PFSK-1 (cell line): ENCODE data around the gene VAV2.

Experiments
- FOXP2 ChIP-seq: optimal IDR thresholded peaks from 2 replicates; pipeline ENCODE3; 2011; ENCODE audit warnings: borderline replicate concordance, control low read depth, inconsistent platforms; ENCODE audit not compliant: insufficient read depth; ENCODE audit errors: extremely low read length, extremely low read depth
- POLR2AphosphoS5 ChIP-seq: IDR thresholded peaks from 2 replicates; pipeline ENCODE4 v1.6.1; 2012; ENCODE audit warnings: low read depth, mild to moderate bottlenecking, control low read depth, low read length, moderate library complexity
- SIN3A ChIP-seq: IDR thresholded peaks from 2 replicates; pipeline ENCODE4 v1.6.1; 2012; ENCODE audit warnings: mild to moderate bottlenecking, low read length, moderate library complexity, borderline replicate concordance; ENCODE audit not compliant: insufficient read depth
- TAF1 ChIP-seq: IDR thresholded peaks from 2 replicates; pipeline ENCODE4 v1.6.1; 2012; ENCODE audit warnings: low read length, control low read depth, borderline replicate concordance; ENCODE audit not compliant: insufficient read depth

DNA sequence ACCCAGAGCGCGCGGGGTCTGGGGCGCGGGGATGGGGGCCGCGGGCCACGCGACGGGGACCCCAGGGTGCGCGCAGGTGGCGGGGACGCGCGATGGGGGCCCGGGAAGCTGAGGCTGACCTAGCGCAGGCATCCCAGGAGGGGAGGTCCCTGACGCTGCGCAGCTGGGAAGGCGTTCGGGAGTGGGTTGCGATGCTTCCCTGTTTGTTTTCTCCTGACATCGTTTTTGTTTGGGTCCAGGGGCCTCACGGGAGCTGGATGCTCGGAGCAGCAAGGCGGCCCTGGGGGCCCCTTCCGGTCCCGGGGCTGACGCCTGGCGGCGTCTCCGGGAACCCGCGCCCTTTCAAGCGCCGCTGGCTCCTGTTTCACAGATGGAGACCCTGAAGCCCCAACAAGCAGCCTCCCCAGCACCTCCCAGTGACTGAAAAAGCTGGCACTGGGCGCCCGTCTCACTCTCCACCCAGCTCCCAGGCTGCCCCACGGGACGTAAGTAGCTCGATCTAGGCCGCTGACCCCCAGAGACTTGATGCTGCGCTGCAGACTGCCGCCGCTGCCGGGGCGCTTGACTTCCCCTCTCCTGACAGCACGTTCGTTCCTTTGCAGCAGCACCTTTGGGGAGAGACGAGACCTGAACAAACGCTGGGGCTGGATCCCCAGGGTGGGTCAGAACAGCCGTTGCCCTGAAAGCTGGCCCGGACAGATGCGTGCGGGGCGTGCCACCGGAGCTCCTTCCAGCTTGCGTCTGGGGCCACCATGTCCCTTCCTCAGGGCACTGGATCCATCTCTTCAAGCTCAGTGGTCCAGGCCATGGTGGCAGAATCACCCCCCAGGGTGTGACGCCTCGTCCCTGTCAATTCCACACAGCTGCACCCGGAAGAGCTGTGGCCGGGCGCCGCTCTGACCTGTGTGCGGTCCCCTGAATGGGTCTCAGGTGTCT is 33.8 kb upstream of the VAV2 start:
- no peak for TF ChIP-seq TAF1
- no peak for TF ChIP-seq POLR2AphosphoS5
- TF ChIP-seq FOXP2, result no peak
- TF ChIP-seq SIN3A, result no peak
